G401 (cell line): ENCODE measurements around the gene DNAH10. TPM values are rescaled to one million over a fixed set of nuclear protein-coding genes. Genes with fewer than 3 reads are reported as not detected.
"Not testable (repeated sequence)": the region's sequence is repeated elsewhere in the genome, so short reads cannot be mapped to it uniquely, and the experiment has no call there.

Source experiments
- DNase-seq: peaks from one replicate; pipeline ENCODE4 v3.0.0-alpha.2; 2015; ENCODE audit warnings: low spot score
- in situ Hi-C: cut with HindIII; loops from 2 replicates; pipeline ENCODE4 v1.10.0; 2016; ENCODE audit warnings: low sequenced_read_pairs, mixed read lengths
- total RNA-seq: library from RNA; depleted of rRNA; stranded (reverse); fragments of >200 nt; shearing (Covaris generic); gene quantifications from 2 replicates; pipeline ENCODE4 v1.2.3, GENCODE V29; 2014

Gene DNAH10
- total RNA-seq, 1 experiment from 2014 or later, result 4.2 TPM

DNA sequence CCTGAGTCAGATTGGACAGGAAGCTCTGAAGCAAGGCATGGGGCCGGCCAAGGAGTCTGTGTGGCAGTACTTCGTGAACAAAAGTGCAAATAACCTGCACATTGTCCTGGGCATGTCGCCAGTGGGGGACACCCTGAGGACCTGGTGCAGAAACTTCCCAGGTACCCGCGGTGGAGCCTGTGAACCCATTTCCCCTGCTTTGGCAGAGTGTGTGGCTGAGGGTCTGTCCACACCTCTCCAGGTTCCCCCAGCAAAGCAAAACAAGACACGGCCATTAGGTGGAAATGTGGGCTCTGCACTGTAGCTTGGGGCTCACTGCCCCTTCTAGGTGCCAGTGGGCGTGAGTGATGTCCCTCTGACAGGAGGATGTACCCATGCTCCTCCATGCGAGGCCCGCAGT lies 131.2 kb downstream of the DNAH10 start:
- no peak for DNase-seq
- in situ Hi-C loops, result no loop called here

DNA sequence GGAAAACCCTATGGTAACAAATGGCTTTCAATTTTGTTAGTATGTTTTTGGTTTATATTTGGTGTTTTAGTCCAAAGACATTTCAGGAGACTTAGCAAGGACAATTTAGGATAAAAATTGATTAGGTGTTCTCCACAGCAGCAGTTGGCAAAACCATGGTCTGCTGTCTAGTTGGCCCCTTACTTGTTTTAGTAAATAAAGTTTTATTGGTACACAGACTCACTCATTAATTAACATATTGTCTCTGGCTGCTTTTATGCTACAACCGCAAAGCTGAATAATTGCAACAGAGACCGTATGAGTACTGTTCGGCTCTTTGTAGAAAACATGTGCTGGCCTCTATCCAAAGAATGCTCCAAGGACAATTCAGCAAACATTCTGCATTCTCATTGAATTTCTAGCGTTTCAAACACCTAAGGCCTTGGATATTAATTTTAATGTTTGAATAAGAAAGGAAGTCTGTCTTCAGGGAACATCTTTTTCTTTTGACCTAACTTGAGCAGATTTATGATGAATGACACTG lies 132.8 kb downstream of the DNAH10 start:
- DNase-seq, result no peak
- in situ Hi-C loops, result no loop called here

DNA sequence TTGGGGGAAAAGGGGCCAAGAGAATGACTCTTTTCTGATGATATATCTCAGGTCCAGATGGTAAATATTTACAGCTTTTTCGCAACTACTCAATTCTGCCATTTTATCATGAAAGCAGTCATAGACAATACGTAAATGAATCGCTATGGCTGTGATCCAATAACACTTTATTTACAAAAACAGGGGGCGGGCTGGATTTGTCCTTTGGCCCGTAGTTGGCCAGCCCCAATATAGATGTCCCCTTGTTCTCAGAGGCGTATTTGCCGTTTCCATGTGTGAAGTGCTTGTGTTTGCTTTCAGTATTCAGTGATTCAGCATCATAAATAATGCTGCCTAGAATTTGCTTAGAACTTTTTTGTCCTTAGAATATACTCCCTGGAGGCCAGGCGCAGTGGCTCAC lies 133.3 kb downstream of the DNAH10 start:
- in situ Hi-C loops, result no loop called here
- no peak for DNase-seq

DNA sequence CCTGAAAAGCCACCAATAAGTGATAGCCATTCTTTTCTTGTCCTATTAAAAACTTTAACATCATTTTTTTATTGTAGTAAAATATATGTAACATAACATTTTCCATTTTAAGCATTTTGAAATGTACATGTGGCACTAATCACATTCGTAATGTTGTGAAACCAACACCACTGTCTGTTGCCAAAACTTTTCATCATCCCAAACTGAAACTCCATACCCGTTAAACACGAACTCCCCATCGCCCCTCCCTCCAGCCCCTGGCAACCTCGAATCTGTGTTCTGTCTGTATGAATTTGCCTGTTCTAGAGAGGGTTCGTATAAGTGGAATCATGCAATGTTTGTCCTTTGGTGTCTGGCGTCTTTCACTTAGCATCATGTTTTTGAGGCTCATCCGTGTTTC lies 134.7 kb downstream of the DNAH10 start:
- DNase-seq, result no peak
- in situ Hi-C loops, result no loop called here

DNA sequence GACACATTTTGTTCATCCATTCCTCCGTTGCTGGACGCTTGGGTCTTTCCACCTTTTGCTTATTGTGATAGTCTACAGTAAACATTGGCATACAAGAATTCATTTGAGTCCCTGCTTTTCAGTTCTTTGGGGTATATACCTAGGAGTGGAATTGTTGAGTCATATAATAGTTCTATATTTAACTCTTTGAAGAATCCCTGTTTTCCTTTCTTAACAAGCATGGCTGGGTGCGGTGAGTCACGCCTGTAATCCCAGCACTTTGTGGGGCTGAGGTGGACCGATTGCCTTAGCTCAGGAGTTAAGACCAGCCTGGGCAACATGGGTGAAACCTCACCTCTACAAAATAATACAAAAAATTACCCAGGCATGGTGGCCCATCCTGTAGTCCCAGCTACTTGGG lies 135.1 kb downstream of the DNAH10 start:
- in situ Hi-C loops, result no loop called here
- DNase-seq, result no peak

DNA sequence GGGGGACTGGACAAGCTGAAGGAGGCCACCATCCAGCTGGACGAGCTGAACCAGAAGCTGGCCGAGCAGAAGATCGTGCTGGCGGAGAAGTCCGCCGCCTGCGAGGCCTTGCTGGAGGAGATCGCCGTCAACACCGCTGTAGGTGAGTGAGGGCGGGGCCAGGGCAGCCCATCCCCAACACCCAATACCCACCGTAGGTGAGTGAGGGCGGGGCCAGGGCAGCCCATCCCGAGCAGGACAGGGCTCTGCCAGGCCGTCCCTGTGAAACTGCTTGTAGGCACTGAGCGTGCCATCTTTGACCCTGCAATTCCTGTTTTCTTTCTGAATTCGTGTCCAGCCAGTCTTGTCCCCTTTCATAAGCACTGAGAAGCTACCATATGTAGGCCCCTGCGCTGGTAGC lies 136.6 kb downstream of the DNAH10 start:
- in situ Hi-C loops, result no loop called here
- DNase-seq, result no peak

DNA sequence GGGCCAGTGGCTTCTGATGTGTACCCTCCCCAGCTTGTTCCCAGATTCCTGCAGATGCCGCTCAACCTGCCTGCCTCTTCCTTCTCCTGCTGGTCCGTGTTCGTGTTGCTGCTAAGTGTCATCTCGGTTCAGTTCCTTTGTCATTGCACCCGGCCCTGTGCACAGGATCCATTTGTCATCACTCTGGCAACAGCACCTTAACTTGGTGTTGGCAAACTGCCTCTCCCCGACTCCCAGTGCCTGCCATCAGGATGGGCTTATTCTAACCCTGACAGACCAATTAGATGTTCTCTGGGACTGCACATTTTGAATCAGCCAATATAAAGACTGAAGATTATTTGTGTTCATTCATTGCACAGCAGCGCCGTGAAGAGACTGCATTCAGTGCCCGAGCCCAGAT lies 137.3 kb downstream of the DNAH10 start:
- in situ Hi-C loops, result no loop called here
- no peak for DNase-seq

DNA sequence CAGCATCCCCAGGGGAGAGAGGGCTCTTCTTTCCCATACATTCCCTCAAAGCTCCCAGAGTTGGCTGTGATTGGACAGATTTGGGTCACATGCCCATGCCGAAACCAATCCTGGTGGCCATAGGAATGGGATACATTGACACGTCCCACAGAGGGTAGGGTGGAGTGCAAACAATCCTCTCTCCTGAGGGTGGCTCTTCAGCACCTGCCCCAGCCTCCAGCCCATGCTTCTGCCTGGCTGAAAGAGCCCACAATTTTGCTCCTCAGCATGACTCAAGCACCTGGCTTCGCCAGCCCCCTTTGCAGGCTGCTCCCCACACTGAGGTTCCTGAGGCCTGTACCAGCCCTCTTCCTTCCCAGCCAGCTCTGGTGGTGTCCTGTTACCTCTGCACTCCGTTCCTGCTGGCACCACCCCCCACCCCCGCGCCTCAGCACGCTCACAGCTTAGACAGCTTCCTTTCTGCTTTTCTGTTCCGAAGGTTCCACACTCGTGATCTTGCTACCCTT lies 138.8 kb downstream of the DNAH10 start:
- in situ Hi-C loops, result no loop called here
- no peak for DNase-seq

DNA sequence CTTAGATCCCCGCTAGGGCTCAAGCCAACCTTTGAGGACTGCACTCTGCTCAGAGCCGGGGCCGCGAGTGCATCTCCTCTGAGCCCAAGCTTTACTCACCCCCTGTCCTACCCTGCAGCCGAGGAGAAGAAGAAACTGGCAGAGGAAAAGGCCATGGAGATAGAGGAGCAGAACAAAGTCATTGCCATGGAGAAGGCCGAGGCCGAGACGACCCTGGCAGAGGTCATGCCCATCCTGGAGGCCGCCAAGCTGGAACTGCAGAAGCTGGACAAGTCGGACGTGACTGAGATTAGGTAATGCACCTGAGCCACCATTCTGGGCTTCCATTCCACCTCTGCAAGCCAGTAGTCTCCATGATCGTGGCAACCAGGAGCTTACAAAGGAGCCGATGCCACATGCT lies 140.7 kb downstream of the DNAH10 start:
- no peak for DNase-seq

DNA sequence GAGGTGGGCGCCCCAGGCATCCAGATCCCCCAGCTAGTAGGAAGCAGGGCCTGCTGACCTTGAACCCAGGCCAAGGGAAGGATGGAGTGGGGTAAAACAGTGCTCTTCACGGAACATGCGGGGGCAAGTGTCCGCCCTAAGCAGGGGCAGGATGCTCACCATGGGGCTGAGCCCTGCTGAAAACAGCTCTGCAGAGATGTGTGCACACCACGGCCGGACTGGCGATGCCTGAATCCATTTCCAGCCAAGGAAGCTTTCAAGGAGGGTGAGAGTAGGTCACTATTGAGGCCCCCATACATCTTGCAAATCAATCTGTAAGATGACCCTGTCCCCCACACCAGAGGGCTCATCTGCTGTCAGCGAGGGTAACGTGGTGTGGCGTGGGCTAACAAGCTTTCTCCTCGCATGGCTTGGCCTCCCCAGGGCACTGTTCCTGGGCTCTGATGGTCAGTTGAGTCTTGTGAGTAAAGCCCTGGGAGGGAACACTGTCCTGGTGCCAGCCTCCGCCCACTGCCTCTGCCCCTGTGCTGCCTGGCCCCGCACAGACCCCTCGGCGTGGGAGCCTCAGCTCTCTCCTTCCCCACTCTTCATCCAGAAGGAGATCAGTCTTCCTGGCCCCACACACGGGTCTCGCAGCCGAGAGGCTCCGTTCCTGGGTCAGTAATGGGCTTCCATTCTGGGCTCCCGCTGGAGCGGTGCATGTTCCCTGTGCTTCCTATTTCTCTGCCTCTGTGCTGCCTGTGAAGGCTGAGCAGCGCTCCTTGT lies 141.4 kb downstream of the DNAH10 start:
- no peak for DNase-seq
- in situ Hi-C loops, result no loop called here

More for the DNA sequence above, 140.7 kb downstream of the DNAH10 start:
- in situ Hi-C loops, result no loop called here

DNA sequence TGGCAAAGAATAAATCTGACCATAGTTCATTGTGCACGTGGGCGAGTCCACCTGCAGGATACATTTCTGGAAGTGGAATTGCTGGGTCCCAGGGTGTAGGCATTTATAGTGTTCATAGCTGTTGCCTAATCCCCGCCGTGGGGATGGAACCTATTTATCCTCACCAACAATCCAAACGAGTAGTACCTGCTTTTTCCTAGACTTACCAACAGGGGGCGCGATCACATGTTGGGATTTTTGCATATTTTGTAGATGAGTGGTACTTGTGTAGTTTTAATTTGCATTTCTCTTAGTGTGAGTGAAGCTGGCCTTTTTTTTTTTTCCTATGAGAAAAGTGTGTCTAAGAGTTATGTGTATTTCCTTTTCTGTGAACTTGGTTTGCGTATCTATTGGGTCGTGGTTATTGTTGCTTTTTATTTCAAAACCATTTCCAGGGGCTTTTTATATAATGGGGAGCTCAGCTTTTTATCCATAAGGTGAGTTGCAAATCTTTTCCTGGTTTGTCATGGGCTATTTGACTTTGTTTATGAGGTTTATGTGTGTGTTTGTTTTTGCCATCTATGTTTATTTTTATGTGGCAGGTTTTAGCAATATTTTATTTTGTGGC lies 143.3 kb downstream of the DNAH10 start:
- in situ Hi-C loops, result no loop called here

DNA sequence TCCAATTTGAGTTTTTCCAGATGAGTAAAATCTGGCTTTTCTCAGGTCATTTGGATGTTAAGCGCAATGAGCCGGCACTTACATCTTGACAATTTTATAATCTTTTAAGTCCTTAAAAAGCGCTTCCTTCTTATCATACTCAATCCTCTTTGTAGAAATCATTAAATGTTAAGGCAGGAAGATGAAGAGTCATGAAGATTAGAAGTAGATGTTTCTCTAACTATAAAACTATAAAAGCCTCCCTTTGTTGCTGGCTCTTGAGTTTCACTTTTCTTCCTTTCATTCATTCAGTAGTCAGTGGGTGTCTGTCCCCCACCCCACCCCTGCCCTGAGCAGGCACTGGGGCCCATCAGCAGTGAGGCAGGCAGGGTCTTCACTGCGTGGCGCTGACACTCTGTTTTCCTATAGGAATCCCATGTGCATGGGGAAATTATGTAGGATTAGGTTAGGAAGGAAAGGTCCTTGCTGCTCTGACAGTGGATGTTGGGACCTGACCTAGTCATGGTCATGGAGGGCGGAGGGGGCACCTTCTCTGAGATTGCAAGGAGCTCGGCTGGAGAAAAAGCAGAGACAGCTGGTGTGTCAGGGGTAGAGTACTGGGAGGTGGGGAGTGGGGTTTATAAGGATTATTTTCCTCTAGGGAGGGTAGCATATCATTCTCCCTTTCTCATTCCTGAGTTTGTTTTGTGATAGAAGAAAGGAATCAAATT lies 144.8 kb downstream of the DNAH10 start:
- in situ Hi-C loops, result no loop called here
- no peak for DNase-seq

More for the DNA sequence above, 143.3 kb downstream of the DNAH10 start:
- DNase-seq, result peak; percentile 53

DNA sequence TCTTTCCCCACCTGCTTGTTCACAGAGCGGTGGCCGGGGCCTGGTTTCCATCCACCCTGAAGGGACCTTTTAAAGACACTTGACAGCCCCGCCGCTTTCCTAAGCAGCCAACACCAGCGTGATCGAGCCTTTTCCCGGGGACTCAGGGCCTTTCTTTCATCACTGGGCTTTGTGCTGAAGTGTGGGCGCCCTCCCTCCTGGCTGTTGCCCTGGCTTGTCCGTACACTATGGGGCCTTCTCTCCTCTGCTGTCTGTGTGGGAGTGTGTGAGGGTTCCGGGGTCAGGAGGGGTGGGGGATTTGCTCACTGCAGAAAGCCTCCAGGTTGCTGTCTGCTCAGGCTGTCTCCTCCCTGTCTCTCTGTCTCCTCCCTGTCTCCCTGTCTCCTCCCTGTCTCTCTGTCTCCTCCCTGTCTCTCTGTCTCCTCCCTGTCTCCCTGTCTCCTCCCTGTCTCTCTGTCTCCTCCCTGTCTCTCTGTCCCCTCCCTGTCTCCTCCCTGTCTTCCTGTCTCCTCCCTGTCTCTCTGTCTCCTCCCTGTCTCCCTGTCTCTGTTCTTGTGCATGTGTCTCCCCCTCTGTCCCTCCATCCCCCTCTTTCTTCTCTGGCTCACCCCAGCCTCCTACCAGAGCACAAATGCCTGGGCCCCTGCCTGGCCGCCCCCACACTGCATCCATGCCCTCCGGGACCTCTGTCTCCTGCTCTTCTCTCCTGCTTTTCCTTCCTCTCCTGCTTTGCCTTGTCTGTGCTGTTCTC lies 145.8 kb downstream of the DNAH10 start:
- in situ Hi-C loops, result no loop called here

DNA sequence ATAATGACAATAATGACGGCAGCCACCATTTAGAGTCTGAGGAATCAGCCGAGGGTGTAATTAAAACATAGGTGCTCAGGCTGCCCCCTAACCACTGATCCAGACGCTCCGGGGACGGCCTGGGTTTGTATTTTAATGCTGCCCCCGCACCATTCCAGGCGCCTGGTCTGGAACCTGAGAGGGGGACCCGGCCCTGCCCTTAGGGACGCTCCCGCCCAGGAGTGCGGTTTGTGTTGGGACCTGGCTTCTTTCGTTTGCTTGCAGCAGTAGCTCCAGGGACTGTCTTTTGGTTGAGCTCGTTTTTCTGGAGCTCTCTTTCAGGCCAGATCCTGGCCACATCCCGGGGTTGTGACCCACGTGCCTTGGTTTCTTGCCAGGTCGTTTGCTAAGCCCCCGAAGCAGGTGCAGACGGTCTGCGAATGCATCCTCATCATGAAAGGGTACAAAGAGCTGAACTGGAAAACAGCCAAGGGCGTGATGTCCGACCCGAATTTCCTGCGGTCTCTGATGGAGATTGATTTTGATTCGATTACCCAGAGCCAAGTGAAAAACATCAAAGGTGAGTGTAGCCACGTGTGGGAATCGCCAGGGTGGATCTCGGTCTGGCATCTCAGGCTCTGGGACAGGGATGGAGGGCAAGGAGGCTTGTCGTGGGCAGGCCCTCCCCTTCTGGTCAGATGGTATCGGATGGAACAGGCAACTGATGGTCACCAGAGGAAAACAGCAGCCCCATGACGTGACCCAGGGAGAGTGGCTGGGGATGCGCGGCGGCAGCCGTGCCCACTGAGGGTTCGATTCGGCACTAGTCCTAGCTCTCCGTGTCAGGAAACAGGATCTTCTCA lies 147.0 kb downstream of the DNAH10 start:
- in situ Hi-C loops, result no loop called here
- DNase-seq, result peak; percentile 8

More for the DNA sequence above, 145.8 kb downstream of the DNAH10 start:
- peak; percentile 32 for DNase-seq

DNA sequence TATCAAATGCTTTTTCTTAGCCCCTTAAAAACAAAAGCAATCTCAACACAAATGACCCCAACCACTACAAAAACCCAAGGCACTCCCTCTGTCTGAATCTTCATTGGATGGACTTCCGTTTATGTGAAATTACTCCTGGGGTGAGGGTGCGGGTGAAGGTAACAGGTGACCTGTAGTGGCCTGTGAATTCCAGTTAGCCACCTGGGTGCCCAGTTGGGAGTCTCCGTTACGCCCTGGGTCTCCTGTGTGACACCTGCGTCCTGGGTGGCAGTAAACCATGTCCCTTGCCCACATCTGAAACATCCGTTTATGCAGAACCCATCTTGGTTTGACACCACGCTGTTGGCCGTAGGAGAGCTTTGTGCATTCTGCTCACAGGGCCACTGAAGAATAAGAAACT lies 148.0 kb downstream of the DNAH10 start:
- DNase-seq, result no peak
- in situ Hi-C loops, result no loop called here

DNA sequence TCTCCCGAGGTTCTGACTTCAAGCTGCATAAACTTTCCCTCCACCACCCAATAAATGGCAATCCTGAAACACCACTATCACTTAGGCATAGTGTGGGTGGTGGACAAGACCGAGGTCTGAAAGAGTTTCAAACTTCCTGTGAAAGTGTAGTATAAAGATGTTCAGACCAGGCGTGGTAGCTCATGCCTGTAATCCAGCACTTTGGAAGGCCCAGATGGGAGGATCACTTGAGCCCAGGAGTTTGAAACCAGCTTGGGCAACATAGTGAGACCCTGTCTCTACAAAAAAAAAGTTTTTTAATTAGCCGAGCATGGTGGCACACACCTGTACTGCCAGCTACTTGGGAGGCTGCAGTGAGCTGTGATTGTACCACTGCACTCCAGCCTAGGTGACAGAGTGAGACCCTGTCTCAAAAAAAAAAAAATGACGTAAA lies 148.7 kb downstream of the DNAH10 start:
- DNase-seq, result peak; percentile 37
- in situ Hi-C loops, result no loop called here

DNA sequence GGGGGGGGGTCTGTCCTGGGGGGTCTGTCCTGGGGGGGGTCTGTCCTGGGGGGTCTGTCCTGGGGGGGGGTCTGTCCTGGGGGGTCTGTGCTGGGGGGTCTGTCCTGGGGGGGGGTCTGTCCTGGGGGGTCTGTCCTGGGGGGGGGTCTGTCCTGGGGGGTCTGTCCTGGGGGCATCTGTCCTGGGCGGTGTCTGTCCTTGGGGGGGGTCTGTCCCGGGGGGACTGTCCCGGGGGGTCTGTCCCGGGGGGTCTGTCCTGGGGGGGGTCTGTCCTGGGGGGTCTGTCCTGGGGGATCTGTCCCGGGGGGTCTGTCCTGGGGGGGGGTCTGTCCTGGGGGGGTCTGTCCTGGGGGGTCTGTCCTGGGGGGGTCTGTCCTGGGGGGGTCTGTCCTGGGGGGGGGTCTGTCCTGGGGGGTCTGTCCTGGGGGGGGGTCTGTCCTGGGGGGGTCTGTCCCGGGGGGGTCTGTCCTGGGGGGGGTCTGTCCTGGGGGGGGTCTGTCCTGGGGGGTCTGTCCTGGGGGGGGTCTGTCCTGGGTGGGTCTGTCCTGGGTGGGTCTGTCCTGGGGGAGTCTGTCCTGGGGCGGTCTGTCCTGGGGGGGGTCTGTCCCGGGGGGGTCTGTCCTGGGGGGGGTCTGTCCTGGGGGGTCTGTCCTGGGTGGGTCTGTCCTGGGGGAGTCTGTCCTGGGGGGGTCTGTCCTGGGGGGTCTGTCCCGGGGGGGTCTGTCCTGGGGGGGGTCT lies 149.7 kb downstream of the DNAH10 start:
- in situ Hi-C loops, DNase-seq: not testable (repeated sequence)
